GM12873 (cell line): ENCODE measurements around the gene LMNTD2.
A peak's percentile ranks its signal among the peaks of the same experiment; 100 is the strongest.

ENCODE experiments used
- TF ChIP-seq, protein P1 (sequence below): IDR thresholded peaks from 2 replicates; pipeline ENCODE4 v1.5.1; 2012; ENCODE audit warnings: low read depth, mild to moderate bottlenecking, moderate library complexity, low read length, control low read depth; ENCODE audit not compliant: insufficient read depth; ENCODE audit errors: missing control alignments

Gene LMNTD2

DNA sequence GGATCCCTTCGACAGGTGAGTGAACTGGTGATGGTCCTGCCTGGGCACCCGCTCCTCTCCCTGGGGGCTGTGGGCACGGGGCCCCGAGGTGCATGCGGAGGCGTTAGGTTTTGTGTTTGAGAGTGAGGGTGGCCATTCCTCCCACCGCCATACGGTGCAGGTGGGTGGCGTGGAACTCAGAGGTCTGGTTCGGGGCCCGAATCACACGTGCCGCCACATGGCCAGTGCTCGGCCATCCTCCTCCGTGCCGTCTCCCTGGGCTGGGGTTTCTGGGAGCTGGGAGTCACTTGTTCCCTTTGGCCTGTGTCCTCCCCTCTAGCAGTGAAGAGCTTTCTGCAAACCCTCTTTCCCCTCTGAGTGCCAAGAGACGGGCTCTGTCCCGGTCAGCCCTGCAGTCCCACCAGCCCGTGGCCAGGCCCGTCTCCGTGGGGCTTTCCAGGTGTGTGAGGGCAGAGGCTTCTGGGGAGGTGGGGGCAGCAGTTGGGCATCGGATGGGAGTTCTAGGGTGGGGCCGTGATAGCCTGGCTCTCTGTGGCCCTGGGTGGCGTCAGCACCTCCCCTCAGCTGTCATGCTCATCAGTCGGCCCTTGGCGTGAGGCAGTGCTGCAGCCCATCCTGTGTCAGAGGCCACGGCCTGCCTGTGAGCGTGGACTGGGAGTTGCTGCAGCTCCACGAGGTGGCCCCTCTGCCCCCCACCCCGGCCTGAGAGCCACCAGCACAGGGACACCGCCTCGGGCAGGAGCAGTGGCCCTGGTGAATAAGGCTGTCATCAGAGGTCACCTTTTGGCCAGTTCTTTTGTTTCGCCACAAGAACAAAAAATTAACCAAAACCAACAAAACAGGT is 45.0 kb upstream of the LMNTD2 start:
- TF ChIP-seq, protein P1, sequence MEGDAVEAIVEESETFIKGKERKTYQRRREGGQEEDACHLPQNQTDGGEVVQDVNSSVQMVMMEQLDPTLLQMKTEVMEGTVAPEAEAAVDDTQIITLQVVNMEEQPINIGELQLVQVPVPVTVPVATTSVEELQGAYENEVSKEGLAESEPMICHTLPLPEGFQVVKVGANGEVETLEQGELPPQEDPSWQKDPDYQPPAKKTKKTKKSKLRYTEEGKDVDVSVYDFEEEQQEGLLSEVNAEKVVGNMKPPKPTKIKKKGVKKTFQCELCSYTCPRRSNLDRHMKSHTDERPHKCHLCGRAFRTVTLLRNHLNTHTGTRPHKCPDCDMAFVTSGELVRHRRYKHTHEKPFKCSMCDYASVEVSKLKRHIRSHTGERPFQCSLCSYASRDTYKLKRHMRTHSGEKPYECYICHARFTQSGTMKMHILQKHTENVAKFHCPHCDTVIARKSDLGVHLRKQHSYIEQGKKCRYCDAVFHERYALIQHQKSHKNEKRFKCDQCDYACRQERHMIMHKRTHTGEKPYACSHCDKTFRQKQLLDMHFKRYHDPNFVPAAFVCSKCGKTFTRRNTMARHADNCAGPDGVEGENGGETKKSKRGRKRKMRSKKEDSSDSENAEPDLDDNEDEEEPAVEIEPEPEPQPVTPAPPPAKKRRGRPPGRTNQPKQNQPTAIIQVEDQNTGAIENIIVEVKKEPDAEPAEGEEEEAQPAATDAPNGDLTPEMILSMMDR: no peak

DNA sequence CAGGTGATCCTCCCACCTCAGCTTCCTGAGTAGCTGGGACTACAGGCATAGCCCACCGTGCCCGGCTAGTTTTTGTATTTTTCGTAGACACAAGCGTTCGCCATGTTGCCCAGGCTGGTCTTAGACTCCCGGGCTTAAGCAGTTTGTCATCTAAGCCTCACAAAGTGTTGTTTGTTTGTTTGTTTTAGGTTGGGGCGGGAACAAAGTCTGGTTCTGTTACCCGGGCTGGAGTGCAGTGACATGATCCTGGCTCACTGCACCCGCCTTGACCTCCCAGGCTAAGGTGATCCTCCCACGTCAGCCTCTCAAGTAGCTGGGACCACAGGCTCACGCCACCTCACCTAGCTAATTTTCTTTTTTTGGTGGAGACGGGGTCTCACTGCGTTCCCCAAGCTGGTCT is 42.6 kb upstream of the LMNTD2 start:
- TF ChIP-seq, protein P1: no peak

DNA sequence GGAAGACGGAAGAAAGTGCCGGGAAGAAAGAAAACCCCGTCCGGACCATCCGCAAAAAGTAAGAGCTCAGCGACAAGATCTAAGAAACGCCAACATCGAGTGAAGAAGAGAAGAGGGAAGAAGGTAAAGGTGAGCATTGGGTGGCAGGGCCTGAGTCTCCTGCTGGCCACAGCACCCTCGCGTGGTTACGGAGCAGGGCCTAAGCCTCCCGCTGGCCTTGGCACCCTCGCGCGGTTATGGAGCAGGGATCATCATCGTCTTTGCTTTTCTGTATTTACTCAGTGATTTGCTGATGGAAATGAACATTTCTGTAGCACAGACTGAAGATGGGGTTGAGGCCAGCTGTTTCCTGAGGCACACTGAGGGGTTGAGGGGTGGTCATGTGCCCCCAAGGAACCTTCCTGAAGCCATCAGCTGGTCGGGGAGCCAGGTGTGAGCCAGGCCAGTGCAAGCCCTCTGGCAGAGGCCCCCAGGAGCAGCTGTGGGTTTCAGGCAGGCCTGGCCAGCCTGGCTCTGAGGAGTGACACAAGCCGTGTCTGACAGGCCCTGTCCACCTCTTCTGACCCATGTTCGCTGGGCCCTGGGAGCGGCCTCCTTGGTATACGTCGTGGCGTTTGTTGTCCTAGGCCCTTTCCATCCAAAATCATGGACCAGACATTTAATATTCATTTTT is 41.2 kb upstream of the LMNTD2 start:
- TF ChIP-seq, protein P1: no peak

DNA sequence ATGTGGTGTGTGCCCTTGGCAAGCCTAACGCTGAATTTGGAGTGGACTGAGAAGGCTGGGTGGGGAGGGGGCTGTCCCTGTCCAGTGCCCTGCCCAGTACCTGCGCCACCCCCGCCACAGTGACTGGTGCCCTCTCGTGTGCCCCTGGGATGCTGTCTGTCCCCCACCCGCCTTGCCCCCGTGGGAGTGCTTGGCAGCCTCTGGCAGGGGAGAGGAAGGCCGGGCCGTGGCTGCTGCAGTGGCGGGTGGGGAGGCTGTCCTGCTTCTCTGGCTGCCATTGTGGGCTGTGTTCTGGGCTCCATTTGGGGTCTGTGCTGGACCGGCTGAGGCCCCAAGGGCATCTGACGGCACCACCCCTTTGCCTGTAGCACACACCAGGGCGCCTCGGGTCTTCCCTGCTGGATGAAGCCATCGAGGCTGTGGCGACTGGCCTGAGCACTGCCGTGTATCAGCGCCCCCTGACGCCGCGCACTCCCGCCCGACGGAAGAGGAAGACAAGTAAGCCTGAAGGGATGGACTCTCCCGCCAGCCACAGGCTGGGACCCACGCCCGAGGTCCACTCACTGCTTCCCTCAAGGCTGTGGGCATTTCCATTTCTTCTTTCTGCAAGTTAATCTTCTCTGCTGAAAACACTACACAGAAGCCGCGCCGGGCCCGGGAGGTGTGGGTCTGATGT is 37.6 kb upstream of the LMNTD2 start:
- TF ChIP-seq, protein P1: no peak

DNA sequence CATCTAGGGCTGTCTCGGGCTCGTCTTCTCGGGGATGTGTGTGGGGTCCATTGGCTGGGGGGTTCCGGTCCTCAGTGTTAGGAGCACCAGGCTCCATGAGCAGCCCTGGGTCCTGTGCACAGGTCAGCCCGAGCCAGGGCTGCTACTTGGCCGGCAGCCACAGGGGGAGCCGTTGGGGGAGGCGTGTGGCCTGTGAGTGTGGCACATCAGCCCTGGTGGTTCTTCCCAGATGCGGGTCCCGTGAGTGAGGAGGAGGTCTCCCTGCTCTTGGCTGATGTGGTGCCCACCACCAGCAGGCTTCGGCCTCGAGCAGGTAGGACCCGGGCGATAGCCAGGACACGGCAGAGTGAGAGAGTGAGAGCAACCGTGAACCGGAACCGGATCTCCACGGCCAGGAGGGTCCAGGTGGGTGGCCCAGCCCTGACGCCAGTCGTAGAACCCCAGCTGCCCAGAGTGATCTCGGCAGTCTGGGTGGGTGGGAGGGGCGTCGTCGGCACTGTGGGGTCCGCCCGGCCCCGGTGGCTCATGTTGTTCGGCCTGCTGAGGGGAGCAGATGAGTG is 36.7 kb upstream of the LMNTD2 start:
- TF ChIP-seq, protein P1: peak; percentile 54

DNA sequence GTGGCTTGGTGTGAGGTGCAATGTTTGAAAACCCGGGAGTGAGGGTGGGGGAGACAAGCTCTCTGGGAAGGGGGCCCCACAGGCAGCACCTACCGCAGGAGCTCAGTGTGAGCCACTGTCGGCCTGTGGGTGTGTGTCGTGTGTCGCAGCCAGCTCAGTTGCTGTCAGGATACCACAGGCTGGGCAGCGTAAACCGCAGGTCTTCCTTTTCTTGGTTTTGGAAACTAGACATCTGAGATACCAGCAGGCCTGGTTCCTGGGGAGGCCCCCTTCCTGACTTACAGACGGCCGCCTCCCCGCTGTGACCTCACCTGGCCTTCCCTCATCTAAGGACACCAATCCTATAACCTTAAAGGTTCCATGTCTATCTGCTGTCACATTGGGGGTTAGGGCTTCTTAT is 35.8 kb upstream of the LMNTD2 start:
- TF ChIP-seq, protein P1: no peak

DNA sequence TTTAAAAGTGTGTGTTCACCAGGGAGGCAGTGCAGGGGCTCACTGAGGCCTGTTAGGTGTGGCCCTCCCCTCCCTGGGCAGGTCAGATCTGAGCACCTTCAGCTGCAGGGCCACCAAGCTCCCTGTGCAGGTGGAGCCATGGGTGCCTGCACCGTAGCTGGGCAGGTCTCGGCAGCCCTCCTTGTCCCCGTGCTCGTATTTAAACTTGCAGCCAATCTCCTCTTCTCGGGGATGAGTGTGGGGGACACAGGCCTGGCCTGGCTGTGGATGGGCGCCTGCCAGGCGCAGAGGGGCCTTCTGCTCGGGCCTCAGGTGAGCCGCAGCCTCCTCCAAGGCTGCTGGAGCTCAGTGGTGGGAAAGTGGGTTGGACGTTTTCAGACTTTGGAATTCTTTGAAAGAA is 34.9 kb upstream of the LMNTD2 start:
- TF ChIP-seq, protein P1: no peak
